HG03066 (cell line): ENCODE measurements around the gene EFCAB11.

Experiments used
- ATAC-seq: cut with Tn5 transposase; IDR thresholded peaks from one replicate; pipeline ENCODE4 v1.9.1; 2021; ENCODE audit warnings: low read depth; ENCODE audit not compliant: unreplicated experiment

Gene EFCAB11, protein sequence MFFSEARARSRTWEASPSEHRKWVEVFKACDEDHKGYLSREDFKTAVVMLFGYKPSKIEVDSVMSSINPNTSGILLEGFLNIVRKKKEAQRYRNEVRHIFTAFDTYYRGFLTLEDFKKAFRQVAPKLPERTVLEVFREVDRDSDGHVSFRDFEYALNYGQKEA

DNA sequence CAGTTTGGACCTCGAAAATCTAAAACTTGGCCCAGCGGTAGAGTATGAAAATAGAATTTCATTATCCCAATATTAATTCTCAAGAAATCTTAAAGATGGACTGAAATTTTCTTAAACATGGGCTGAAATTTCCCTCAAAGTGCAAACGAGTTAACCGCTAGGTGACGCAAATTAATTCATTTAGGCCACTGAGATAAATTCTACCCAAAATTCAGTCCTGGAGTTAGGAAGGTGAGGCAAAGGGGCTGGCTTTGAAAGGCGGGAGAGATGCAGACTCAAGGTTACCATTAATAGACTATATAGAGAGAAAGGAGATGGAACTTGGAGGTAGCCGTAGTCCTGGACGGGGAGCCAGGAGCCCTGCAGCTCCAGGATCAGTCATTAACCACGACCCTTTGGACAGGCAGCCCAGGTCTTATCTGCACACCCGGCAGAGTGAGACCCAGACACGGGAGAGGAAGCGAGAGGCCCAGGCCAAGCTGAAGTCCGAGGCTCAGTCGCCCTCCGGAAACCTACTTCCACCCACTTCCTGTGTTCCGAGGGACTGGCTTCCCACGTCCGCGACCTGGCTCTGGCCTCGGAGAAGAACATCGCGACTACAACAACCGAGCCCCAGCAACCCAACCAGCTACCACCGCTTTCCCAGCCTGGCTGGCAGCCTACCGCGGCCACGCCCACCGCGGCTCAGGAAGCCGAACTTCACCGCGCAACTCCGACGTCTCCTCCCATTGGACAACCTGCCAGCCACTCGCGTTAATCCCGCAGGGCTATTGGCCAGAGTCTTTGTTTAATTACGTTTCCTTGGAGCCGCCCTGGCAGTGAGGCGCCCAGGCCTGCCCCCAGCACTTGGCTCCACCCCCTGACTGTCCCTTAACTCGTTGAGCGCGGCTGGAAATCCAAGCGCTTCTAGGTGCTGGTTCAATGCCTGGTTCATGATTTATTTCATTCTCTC, at the start of gene EFCAB11:
TSS of gene EFCAB11 (minus strand) at position 661 of the 952 bp plus-strand sequence. CDS start at position 591, 70 bp downstream.
- ATAC-seq, result peak; percentile 81

DNA sequence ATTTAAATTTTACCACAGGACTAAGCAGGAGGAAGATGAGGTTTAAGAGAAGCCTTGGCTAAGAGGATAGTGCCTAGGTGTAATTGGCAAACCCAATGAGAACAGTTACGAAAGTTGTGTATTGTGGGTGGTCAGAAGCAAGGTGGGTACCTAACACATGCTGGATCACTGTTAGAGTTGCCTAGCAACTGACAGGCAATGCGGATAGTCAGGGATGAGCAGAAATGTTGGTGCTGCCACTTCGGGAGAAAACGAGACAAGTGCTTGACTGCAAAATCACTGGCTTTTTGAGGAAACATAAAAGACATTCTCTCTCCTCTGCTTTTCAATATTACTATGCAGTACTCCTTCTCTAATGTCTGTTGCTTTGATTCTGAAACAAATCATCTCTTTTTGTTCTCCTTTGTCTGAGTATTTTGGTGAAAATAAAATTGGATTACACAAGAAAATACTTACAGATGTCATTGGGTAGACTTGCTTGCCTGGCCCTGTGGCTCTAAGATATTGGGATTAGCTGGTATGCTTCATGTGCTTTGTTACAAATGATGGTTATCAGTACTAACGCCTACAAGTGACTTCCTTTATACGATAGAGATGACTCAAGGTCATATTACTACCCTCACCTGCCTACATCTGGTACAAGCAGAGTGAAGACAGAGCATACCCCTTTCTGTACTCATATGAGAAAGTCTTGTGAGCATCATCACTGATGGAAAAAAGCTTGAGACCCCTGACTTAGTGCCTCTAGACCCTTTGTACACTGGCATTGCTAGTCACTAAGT, 49.2 kb upstream of the EFCAB11 start:
- no peak for ATAC-seq

DNA sequence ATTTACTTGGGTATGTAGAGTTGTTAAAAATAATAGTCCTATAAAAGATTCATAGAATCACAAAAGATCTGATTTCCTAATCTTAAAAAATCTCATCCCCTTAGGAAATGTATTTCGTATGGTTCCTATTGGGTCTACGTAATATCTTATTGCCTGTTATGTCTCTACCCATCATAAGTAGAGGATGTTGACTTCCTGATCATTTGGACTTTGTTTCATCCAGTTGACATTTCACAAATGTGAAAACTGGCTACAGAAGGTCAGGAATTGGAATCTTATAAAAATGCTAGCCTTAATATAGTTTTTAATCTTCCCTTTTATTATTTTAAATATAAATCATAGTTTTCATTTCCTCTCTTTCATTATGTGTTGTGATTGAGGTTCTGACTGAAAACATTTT, 46.4 kb upstream of the EFCAB11 start:
- no peak for ATAC-seq

DNA sequence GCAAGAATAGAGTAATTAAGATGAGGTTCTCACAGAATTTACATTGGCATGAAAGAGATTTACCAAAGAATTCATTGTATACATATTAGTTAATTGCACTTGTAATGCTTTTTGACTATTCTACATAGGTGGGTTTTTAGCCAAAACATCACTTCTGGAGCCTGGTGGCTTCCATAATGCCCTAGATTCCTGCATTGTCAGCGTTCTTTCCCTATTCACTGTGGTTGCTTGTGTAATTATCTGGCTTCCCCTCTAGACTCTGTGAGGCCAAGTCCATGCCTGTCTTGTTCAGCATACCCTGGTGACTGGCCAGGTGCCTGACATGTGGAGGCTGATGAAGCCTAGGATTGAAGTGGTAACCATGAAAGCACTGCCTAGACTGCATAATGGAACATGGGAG, 42.4 kb upstream of the EFCAB11 start:
- no peak for ATAC-seq

DNA sequence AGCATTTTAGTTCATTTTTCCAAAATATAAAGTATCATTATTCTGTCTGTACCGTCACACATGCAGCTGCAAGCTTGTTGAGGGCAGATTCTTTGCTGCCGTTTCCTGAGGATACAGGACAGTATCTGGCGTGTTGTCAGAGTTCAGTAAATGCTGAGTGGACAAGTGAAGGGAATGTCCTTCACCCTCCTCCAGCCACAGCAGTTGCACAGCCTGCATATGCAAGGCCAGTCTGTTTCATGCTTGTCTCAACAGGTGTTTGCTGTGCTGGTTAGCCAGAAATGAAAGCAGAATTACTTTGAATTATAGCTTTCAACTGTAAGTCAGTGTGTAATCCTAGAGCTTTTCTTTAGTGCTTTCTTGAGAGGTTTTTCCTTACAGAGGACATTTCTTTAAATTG, 37.7 kb upstream of the EFCAB11 start:
- ATAC-seq, result no peak

DNA sequence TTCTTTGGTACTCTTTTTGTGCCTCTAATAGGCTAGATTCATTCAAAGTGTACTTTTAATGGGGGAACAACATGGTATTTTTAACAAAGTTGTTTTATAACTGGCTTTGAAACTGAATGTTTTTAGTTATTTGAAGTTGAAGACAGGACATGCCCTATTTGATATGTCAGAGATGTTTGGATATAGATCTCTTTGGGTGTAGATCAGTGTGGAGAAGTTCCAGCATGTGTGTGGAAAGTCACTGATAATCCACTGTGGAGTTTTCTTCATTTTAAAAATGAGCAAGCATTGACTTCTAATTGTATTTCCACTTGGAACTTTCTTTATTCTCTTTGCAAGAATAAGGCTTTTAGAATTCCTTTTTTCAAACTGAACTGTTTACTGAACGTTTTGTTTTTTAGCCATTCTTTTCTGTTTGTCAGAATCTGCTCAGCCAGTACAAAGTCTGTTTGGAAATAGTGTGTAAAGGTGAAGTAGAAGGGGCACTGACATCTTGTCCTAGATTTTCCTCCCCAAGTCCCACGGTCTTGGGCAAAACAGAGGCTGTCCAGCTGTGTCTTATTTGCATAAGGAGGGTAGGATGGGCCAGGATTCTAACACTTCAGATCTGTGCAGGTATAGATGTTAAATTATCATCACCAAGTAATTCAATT, 36.2 kb upstream of the EFCAB11 start:
- no peak for ATAC-seq

DNA sequence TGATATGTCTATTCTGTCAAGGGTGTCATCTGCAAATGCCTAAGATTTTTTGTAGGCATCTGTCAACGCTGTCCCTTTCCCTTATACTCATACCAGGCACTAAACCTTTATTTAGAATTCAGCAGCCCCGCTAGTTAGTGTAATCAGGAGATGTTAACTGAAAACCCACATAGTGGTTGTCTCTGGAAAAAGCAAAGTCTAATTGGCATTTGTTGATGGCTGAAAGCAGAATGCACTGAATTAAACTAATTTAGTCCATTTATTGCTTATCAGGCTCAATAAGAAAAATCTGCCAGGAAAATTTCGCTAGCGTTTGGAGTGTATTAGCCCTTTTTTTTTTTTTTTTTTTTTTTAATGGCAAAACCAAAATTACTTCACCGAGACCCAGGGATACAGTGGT, 35.7 kb upstream of the EFCAB11 start:
- ATAC-seq, result no peak

DNA sequence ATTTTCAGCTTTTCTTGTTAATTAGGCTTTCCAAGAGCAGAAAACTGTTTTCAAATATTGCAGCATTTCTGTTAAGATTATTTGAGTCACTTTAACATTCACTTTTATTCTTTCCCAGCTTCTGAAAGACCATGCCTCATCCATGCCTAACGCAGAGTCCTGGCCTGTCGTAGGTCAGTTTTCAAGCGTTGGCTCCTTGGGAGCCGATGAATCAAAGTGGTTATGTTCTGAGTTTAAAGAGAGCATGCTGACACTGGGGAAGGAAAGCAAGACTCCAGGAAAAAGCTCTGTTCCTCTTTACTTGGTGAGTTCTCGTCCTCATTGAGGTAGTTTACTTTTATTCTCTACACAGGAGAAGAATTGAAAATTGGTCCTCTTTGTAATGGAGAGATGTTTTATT, 34.3 kb upstream of the EFCAB11 start:
- ATAC-seq, result no peak

DNA sequence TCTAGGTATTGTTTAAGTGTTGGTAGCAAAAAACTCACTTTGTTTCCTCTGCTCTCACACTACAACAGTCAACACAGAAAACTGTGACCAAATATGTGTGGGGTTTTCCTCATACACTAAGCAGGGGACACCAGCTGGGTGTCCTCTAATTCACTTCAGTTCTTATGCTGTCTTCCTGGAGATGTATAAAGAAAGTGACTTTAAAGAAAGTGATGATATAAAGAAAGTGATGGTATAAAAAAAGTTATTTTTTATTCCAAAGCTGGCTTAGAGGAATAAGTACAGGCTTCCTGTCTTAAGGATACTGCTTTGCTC, 32.6 kb upstream of the EFCAB11 start:
- ATAC-seq, result no peak

DNA sequence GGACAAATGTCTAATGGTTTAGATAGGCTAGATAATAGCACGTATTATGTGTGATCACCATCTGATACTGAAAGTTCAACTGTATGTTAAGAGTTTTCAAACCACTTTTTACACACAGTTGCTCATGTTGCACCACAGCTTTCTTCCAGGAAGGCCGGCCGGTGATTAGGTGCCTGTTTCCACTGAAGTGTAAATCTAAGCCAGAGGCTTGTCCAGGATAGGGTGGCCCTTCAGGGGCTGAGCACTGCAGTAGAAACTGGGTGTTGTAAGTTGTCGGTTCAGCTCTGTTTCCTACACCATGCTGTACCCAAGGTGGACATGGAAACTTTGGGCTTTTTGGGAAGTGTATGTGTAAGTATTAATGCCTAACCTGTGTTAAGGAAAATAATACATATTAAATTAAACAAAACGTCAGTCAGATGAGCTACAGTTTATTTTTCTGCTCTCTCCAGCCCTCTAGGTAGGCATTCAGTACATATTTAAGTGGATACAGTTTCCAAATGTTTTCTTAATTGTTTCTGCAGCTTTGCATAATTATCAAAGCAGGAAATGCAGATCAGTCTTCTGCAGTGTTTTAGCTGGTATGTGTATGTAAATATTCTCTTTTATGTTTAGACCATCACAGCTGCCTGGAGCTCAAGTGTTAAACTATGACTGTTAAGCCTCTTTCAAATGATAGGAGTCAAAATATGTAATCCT, 32.1 kb upstream of the EFCAB11 start:
- no peak for ATAC-seq

DNA sequence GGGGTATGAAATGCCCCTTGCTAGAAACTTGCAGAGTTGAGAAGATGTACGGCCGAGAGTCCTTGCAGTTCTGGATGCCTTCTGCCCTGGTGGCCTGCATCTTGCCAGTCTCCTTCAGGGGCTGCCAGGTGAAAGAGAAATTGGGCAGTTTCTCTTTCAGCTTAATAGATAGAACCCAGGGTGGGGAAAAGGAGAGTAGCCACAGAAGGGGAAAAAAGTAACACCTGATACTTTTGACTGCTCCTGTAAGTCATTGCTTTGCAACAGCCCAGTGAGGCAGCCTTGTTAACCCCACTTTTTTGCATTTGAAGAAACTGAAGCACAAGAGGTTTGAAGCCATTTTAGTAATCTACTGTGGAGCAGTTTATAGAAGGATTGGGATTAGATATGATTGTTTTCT, 28.8 kb upstream of the EFCAB11 start:
- ATAC-seq, result no peak

DNA sequence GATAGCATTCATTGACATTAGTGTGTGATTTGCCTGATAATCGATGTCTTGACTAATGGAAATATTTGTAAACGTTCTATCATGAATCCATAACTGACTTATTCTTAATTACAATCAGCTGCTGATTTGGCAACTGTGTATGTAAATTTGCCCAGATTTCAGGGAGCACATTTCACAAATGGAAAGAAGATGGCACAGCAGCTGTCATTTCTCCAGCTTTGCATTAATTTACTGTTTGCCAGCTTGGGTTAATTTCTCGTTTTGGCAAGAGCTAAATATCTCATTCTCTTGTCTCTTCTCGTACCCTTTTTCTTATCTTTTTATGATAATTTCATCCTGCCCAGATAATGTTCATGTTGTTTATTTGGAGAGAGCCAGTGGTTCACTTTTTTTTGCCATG, 24.1 kb upstream of the EFCAB11 start:
- no peak for ATAC-seq

DNA sequence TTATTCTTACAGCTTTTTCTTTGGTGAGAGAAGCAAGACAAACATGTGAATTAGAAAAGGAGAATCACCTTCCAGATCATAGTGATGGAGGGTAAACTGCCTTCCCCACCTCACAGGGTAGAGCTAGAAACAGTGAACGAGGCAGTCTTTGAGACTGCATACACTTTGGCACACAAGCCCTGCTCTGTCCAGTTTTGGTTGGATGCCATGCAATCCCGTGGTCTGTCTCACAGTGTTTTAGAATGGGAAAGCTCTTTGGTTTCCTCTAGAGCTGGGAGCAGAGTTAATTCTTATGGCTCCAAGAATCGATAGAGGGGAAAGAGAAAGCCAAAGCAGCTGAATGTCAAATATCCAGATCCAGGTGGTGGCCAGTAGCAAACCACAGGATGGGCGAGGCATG, 23.1 kb upstream of the EFCAB11 start:
- ATAC-seq, result no peak

DNA sequence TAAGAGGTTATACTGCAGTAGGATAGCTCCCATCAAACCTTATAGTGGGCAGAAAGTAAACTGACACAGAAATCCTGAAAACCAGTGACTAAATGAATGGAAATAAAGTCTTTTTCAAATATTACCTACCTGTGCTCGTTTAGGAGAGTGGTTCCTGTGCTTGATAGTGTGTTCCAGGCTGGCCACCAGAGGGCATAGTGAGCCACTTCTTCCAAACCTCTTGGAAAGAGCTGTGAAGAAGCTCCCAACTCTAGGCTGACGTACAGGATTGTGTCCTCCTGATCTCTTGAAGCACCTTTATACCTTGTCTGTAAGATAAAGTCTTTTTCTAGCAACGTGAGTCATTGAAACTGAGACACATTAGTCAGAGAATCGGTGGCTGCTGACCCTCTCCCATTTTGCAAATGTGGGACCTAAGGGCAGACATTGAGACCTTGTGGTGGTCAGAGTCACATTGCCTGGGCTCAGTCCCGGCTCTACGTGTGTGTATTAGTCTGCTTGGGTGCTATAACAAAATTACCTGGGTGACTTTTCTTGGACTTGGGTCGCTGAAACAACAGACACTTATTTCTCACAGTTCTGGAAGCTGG, 18.8 kb upstream of the EFCAB11 start:
- peak; percentile 60 for ATAC-seq

DNA sequence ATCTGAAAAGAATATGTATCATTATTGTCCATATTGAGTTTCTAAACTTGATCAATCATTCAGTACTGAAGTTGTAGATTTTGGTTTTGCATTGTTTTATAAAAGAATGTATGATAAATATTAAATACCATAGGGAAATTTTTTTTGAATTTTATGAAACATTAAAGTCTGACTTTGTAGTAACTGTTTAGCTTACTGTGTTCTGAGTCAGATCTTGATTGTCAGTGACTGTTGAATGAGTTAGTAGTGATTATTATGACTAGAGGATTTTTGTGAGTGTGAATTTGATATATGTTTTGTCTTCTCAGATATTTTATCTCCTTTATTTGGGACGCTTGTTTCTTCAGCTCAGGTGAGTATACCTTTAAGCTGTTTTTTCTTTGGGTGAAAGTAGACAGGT, 11.3 kb upstream of the EFCAB11 start:
- ATAC-seq, result no peak

DNA sequence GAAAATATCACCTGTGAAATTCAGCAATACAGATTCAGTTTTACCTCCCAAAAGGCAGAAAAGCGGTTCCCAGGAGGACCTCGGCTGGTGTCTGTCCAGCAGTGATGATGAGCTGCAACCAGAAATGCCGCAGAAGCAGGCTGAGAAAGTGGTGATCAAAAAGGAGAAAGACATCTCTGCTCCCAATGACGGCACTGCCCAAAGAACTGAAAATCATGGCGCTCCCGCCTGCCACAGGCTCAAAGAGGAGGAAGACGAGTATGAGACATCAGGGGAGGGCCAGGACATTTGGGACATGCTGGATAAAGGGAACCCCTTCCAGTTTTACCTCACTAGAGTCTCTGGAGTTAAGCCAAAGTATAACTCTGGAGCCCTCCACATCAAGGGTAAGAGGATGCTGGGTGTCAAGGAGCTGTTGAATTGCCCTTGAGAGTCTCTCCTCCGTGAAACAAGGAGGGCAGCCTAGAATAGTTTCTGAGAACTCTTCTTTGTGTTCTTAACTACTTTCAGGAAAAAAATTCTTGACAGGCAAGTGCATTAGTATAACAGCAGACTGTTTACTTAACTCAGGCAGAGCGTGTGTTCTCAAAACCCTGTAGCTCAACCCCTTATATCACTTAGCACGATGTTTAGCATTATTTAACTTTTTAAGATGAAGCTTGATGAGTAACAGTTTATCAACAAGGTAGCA, 8.9 kb upstream of the EFCAB11 start:
- ATAC-seq, result no peak

DNA sequence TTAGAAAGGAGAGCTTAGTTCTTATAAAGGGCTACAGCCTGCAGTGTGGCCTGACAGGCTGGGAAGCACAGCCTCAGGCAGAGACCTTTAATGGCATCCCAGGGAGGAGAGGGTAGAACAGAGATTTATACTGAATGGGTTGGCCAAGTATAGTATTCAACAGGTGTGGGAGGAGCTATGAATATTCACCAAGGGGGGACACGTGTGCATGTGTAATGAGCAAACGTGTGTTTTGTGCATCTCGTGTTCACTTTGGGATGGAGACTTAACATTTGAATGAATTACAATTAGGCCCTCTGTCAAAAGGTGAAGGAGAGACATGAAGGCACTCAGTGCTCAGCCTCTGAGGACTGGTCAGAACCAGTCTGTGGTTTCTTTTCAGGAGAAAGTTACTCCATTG, 6.4 kb upstream of the EFCAB11 start:
- ATAC-seq, result no peak

DNA sequence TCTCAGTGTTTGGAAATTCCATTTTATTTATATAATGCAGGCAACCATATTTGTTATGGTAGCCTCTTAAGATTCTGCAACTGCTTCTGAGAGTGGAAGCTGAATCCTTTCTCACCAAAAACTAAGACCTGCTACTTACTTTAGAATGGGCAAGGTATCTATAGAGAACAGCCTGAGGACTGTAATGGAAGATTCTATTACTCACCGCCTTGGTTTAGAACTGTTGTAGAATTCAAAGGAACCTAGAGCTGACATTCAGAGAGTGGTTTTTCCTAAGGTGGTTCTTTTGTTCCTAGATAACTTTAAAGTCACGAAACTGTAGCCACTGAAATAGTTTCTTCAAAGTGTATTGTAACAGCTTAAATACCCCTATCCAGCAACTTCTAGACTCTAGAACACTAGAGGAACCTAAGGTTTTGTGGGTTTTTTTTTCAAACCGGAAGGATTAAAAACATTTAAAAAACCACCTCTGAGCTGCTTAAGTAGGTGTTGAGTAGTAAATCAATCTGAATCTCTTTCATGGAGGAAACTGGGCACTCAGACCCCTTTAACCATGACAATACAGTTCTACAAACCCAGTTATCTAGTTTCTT, 5.4 kb upstream of the EFCAB11 start:
- ATAC-seq, result no peak

DNA sequence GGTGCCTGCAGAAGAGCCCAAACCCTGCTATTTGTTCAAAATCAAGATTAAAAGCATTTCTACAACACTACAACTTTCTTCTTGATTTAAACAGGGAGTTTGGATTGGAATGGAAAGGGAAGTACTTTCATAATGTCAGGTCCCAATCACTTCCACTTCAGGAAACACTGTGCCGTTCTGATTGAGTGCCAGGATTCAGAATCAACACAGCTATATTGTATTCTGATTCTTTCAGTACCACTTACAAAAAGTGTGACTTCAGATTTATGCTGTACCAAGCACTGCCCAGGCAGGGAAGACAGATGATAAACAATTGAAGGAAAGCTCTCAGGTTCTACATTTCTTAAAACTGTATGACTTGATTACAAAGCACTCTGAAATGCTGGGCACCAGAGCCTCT, 4.4 kb upstream of the EFCAB11 start:
- ATAC-seq, result no peak
